GM12878 (cell line): ENCODE results near the gene PRSS8.

ENCODE experiments used
- ATF7 ChIP-seq: fragments of 450-650 bp; IDR thresholded peaks from 2 replicates; pipeline ENCODE4 v1.6.1; 2016; ENCODE audit warnings: low read depth, mild to moderate bottlenecking
- CHD4 ChIP-seq: fragments of 200-600 bp; sonication (generic); IDR thresholded peaks from 2 replicates; pipeline ENCODE4 v1.6.1; 2016; ENCODE audit warnings: mild to moderate bottlenecking
- ELK1 ChIP-seq: IDR thresholded peaks from 2 replicates; pipeline ENCODE4 v1.6.1; 2012; ENCODE audit warnings: low read depth, low read length, improper control_type of control experiment
- EZH2 ChIP-seq: IDR thresholded peaks from 2 replicates; pipeline ENCODE4 v1.6.1; 2012; ENCODE audit warnings: low read depth, mild to moderate bottlenecking, control low read depth, inconsistent platforms, low read length, borderline replicate concordance; ENCODE audit not compliant: control insufficient read depth
- JUNB ChIP-seq: IDR thresholded peaks from 2 replicates; pipeline ENCODE4 v1.6.1; 2016; ENCODE audit warnings: antibody characterized with exemption, mild to moderate bottlenecking
- MAX ChIP-seq: IDR thresholded peaks from 2 replicates; pipeline ENCODE4 v1.6.1; 2012; ENCODE audit warnings: low read depth, low read length, improper control_type of control experiment
- POLR2A ChIP-seq: IDR thresholded peaks from 2 replicates; pipeline ENCODE4 v1.6.1; 2011; ENCODE audit warnings: low read depth, mild to moderate bottlenecking, low read length
- SMC3 ChIP-seq: IDR thresholded peaks from 2 replicates; pipeline ENCODE4 v1.6.1; 2011; ENCODE audit warnings: low read length, improper control_type of control experiment, borderline replicate concordance
- ZNF274 ChIP-seq: IDR thresholded peaks from one replicate; pipeline ENCODE4 v1.8.0; 2011; ENCODE audit not compliant: insufficient read length, insufficient read depth
- TF ChIP-seq, protein P1 (sequence below), 3 experiments: IDR thresholded peaks in 2 of 3; conservative IDR thresholded peaks in 1 of 3; 2 replicates each; pipeline ENCODE4 v1.5.1; 2011; ENCODE audit warnings: low read depth in 3 of 3, low read length in 3 of 3, mild to moderate bottlenecking in 3 of 3, control low read depth in 2 of 3, moderate library complexity in 2 of 3, inconsistent platforms in 1 of 3, mixed read lengths in 1 of 3; ENCODE audit not compliant: control insufficient read depth in 2 of 3, insufficient read depth in 1 of 3; ENCODE audit errors: extremely low read depth in 1 of 3
- TF ChIP-seq, protein P2 (sequence below): IDR thresholded peaks from 2 replicates; pipeline ENCODE4 v1.6.1; 2011; ENCODE audit warnings: mild to moderate bottlenecking, low read depth, low read length, moderate library complexity; ENCODE audit not compliant: insufficient replicate concordance

GRCh38 chr16:31143011-31143693 lies 7.6 kb upstream of the PRSS8 start:
- TF ChIP-seq MAX (no peak), ELK1 (no peak), POLR2A (no peak), SMC3 (no peak), EZH2 (no peak), ATF7 (no peak), JUNB (no peak), CHD4 (no peak), ZNF274 (no peak)
- TF ChIP-seq, protein P1, sequence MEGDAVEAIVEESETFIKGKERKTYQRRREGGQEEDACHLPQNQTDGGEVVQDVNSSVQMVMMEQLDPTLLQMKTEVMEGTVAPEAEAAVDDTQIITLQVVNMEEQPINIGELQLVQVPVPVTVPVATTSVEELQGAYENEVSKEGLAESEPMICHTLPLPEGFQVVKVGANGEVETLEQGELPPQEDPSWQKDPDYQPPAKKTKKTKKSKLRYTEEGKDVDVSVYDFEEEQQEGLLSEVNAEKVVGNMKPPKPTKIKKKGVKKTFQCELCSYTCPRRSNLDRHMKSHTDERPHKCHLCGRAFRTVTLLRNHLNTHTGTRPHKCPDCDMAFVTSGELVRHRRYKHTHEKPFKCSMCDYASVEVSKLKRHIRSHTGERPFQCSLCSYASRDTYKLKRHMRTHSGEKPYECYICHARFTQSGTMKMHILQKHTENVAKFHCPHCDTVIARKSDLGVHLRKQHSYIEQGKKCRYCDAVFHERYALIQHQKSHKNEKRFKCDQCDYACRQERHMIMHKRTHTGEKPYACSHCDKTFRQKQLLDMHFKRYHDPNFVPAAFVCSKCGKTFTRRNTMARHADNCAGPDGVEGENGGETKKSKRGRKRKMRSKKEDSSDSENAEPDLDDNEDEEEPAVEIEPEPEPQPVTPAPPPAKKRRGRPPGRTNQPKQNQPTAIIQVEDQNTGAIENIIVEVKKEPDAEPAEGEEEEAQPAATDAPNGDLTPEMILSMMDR (IDR thresholded peaks at IDR 0.05 in 2 of 3, conservative IDR thresholded peaks at IDR 0.05 in 1 of 3; ENCODE audit: control insufficient read depth in 2 of 3, extremely low read depth in 1 of 3, insufficient read depth in 1 of 3, low read depth in 3 of 3, low read length in 3 of 3), result no peak
- TF ChIP-seq, protein P2, sequence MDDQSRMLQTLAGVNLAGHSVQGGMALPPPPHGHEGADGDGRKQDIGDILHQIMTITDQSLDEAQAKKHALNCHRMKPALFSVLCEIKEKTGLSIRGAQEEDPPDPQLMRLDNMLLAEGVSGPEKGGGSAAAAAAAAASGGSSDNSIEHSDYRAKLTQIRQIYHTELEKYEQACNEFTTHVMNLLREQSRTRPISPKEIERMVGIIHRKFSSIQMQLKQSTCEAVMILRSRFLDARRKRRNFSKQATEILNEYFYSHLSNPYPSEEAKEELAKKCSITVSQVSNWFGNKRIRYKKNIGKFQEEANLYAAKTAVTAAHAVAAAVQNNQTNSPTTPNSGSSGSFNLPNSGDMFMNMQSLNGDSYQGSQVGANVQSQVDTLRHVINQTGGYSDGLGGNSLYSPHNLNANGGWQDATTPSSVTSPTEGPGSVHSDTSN, result no peak
